Spleen (tissue), 10 donors: ENCODE measurements around the gene LBX2. TPM values are rescaled to one million over a fixed set of nuclear protein-coding genes. Genes with fewer than 3 reads are reported as not detected.

Source experiments
- polyA plus RNA-seq, 3 donors: library from polyadenylated mRNA; stranded (reverse); fragments of 200-250 nt; gene quantifications; one replicate each; pipeline ENCODE4 v1.2.1, GENCODE V29; 2013
- total RNA-seq, 7 donors: library from RNA; depleted of rRNA in 3 of 7; stranded (reverse); fragments of >200 nt in 3 of 7; fragmentation: NEBNext Ultra II Directional in 4 of 7; extraction: Animal tissue kit (Norgen Biotek cat#: 25700) in 4 of 7; gene quantifications; one replicate each; pipeline versions ENCODE4 v1.1.0 to v1.2.1, GENCODE V29; 2016 to 2021
- donor health status: healthy with polysubstance abuse.
- donor health status: DM: no; HTN: no; CAD: no; lungs with moderate emphysema.
- donor health status: DM: no; HTN: no; CAD: no.
- donor health status: Bipolar disorder and iron deficiency.
- donor health status: healthy.
- donor health status: DM: no; HTN: no; CAD: no.
- donor health status: DM: yes; HTN: yes; CAD: no.

LBX2 gene
- total and polyA plus RNA-seq, 10 donors, result 0.50 to 2.7 (median 0.91) TPM

Other genes starting within 250 kb of the LBX2 start
- gene SLC4A5, start 156.2 kb downstream of the LBX2 start, total RNA-seq, result 1 to 10 TPM; 2.1 to 9.7 (median 3.9) TPM
- gene SLC4A5, start 156.2 kb downstream of the LBX2 start, polyA plus RNA-seq, result 1 to 10 TPM in 1 of 3 donors, under 1 TPM in 2; 0.45 to 1.1 (median 0.62) TPM
- gene DCTN1, start 119.3 kb downstream of the LBX2 start, total RNA-seq, result 100 to 1,000 TPM in 4 of 7 donors, 10 to 100 TPM in 3; 81.8 to 113 (median 100) TPM
- 10 to 100 TPM; 47.8 to 77.2 (median 53.7) TPM for gene DCTN1, start 119.3 kb downstream of the LBX2 start, polyA plus RNA-seq
- 1 to 10 TPM; 1.7 to 4.0 (median 2.8) TPM for gene C2orf81, start 78.0 kb downstream of the LBX2 start, total RNA-seq
- 1 to 10 TPM; 3.2 to 5.7 (median 5.1) TPM for gene C2orf81, start 78.0 kb downstream of the LBX2 start, polyA plus RNA-seq
- 10 to 100 TPM; 15.1 to 24.3 (median 17.9) TPM for gene WDR54, start 77.9 kb downstream of the LBX2 start, total RNA-seq
- 10 to 100 TPM; 23.7 to 26.0 (median 24.4) TPM for gene WDR54, start 77.9 kb downstream of the LBX2 start, polyA plus RNA-seq
- 10 to 100 TPM in 3 of 7 donors, 1 to 10 TPM in 4; 5.0 to 11.1 (median 9.8) TPM for gene RTKN, start 57.7 kb downstream of the LBX2 start, total RNA-seq
- 1 to 10 TPM; 3.2 to 6.9 (median 3.4) TPM for gene RTKN, start 57.7 kb downstream of the LBX2 start, polyA plus RNA-seq
- gene INO80B, start 44.5 kb downstream of the LBX2 start, total RNA-seq, result 10 to 100 TPM in 6 of 7 donors, 1 to 10 TPM in 1; 9.0 to 42.9 (median 28.6) TPM
- 10 to 100 TPM; 36.7 to 50.3 (median 43.7) TPM for gene INO80B, start 44.5 kb downstream of the LBX2 start, polyA plus RNA-seq
- gene WBP1, start 41.2 kb downstream of the LBX2 start, total RNA-seq, result 10 to 100 TPM; 39.5 to 80.7 (median 58.5) TPM
- gene WBP1, start 41.2 kb downstream of the LBX2 start, polyA plus RNA-seq, result 10 to 100 TPM; 64.7 to 84.2 (median 78.8) TPM
- 10 to 100 TPM; 49.2 to 61.6 (median 56.7) TPM for gene MOGS, start 34.2 kb downstream of the LBX2 start, total RNA-seq
- gene MOGS, start 34.2 kb downstream of the LBX2 start, polyA plus RNA-seq, result 10 to 100 TPM; 24.6 to 35.5 (median 31.0) TPM
- gene MRPL53, start 26.9 kb downstream of the LBX2 start, total RNA-seq, result 10 to 100 TPM; 13.0 to 74.3 (median 61.7) TPM
- 10 to 100 TPM; 69.4 to 86.7 (median 78.6) TPM for gene MRPL53, start 26.9 kb downstream of the LBX2 start, polyA plus RNA-seq
- gene CCDC142, start 16.6 kb downstream of the LBX2 start, total RNA-seq, result 10 to 100 TPM; 22.2 to 59.4 (median 31.6) TPM
- 1 to 10 TPM; 2.8 to 9.3 (median 3.4) TPM for gene CCDC142, start 16.6 kb downstream of the LBX2 start, polyA plus RNA-seq
- gene TTC31, start 16.5 kb downstream of the LBX2 start, total RNA-seq, result 10 to 100 TPM; 34.3 to 51.3 (median 38.3) TPM
- gene TTC31, start 16.5 kb downstream of the LBX2 start, polyA plus RNA-seq, result 10 to 100 TPM; 15.7 to 26.7 (median 21.6) TPM
- gene PCGF1, start 8.1 kb upstream of the LBX2 start, total RNA-seq, result 10 to 100 TPM; 12.7 to 20.4 (median 14.7) TPM
- 10 to 100 TPM in 2 of 3 donors, 1 to 10 TPM in 1; 9.6 to 11.8 (median 11.6) TPM for gene PCGF1, start 8.1 kb upstream of the LBX2 start, polyA plus RNA-seq
- gene TLX2, start 14.8 kb upstream of the LBX2 start, total RNA-seq, result not detected
- gene TLX2, start 14.8 kb upstream of the LBX2 start, polyA plus RNA-seq, result under 1 TPM in 2 of 3 donors, not detected in 1; 0.04 to 0.05 TPM
- under 1 TPM in 5 of 7 donors, not detected in 2; 0.24 to 0.52 (median 0.43) TPM for gene DQX1, start 26.6 kb upstream of the LBX2 start, total RNA-seq
- gene DQX1, start 26.6 kb upstream of the LBX2 start, polyA plus RNA-seq, result under 1 TPM; 0.09 to 0.22 (median 0.11) TPM
- gene AUP1, start 30.1 kb upstream of the LBX2 start, total RNA-seq, result 100 to 1,000 TPM; 107 to 182 (median 125) TPM
- 100 to 1,000 TPM; 140 to 226 (median 223) TPM for gene AUP1, start 30.1 kb upstream of the LBX2 start, polyA plus RNA-seq
- gene HTRA2, start 30.3 kb upstream of the LBX2 start, total RNA-seq, result 10 to 100 TPM; 34.2 to 58.7 (median 38.7) TPM
- gene HTRA2, start 30.3 kb upstream of the LBX2 start, polyA plus RNA-seq, result 10 to 100 TPM; 46.0 to 48.7 (median 48.0) TPM
- gene LOXL3, start 54.3 kb upstream of the LBX2 start, total RNA-seq, result 10 to 100 TPM; 11.6 to 27.4 (median 18.0) TPM
- gene LOXL3, start 54.3 kb upstream of the LBX2 start, polyA plus RNA-seq, result 1 to 10 TPM; 1.8 to 4.6 (median 3.6) TPM
- 10 to 100 TPM; 36.2 to 59.1 (median 39.7) TPM for gene DOK1, start 55.1 kb upstream of the LBX2 start, total RNA-seq
- gene DOK1, start 55.1 kb upstream of the LBX2 start, polyA plus RNA-seq, result 10 to 100 TPM; 19.9 to 41.7 (median 21.0) TPM
- gene M1AP, start 148.7 kb upstream of the LBX2 start, total RNA-seq, result 1 to 10 TPM in 4 of 7 donors, under 1 TPM in 3; 0.43 to 2.0 (median 1.1) TPM
- under 1 TPM; 0.26 to 0.61 (median 0.47) TPM for gene M1AP, start 148.7 kb upstream of the LBX2 start, polyA plus RNA-seq
- 10 to 100 TPM in 1 of 7 donors, 1 to 10 TPM in 6; 5.0 to 11.0 (median 8.1) TPM for gene SEMA4F, start 154.6 kb upstream of the LBX2 start, total RNA-seq
- gene SEMA4F, start 154.6 kb upstream of the LBX2 start, polyA plus RNA-seq, result 1 to 10 TPM; 1.5 to 2.6 (median 1.5) TPM